ENCODE data around the gene HDAC9.

DNA sequence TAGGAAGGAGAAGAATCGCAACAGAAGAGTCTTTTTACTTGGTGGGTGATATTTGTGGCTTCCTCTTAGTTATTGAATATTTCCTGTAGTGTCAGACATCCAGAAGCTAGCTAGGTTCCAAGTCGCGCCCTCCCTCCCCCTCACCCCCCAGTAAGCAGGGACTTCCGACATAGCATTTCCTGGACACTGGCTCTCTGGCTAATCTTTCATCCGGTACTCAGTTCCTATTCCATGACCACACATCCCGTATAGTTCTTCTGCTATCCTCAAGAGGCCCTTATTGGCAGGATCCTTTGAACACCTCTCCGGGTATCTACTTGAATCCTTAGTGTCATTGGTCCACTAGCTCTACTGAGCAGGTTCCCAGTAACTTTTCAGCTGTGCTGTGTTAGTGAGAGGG lies 167.8 kb downstream of the HDAC9 start:
- TF ChIP-seq CTCF (IDR thresholded peaks at IDR 0.05; ENCODE audit: low read depth, low read length) = no peak
- TF ChIP-seq EZH2phosphoT487 (IDR thresholded peaks at IDR 0.05; ENCODE audit: low read depth) = no peak

Data from OCI-LY3 (cell line).